AG09309 (cell line): ENCODE data around the gene ATP2B3.

Experiments used
- DNase-seq: peaks from one replicate; pipeline ENCODE4 v3.0.0-alpha.2; 2010; ENCODE audit warnings: low read depth
- H3K4me3 ChIP-seq: 2 replicates; pipeline ENCODE4 v1.5.1; 2011; ENCODE audit warnings: mild to moderate bottlenecking, low read depth, low read length, moderate library complexity; ENCODE audit not compliant: control insufficient read depth
- CTCF ChIP-seq: IDR thresholded peaks from 2 replicates; pipeline ENCODE4 v1.5.1; 2011; ENCODE audit warnings: mild to moderate bottlenecking, low read depth, low read length, inconsistent platforms; ENCODE audit not compliant: insufficient read depth, control insufficient read depth; ENCODE audit errors: missing control alignments

Gene ATP2B3

GRCh38 chrX:153572601-153573000 is 55.2 kb downstream of the ATP2B3 start:
- H3K4me3 ChIP-seq: no peak overlapping the region
- DNase-seq: no peak
- no peak for TF ChIP-seq CTCF

GRCh38 chrX:153573984-153574383 is 56.5 kb downstream of the ATP2B3 start:
- no peak for TF ChIP-seq CTCF
- no peak for DNase-seq
- no peak overlapping the region for H3K4me3 ChIP-seq

- no peak for DNase-seq
Measured at GRCh38 chrX:153576239-153576870, 58.9 kb downstream of the ATP2B3 start.

GRCh38 chrX:153576961-153577360 is 59.5 kb downstream of the ATP2B3 start:
- TF ChIP-seq CTCF: no peak
- DNase-seq: no peak
- H3K4me3 ChIP-seq: no peak overlapping the region

More at GRCh38 chrX:153576239-153576870, 58.9 kb downstream of the ATP2B3 start:
- TF ChIP-seq CTCF: no peak
- H3K4me3 ChIP-seq: no peak overlapping the region

GRCh38 chrX:153578200-153578835 is 60.9 kb downstream of the ATP2B3 start:
- no peak overlapping the region for H3K4me3 ChIP-seq
- no peak for DNase-seq
- TF ChIP-seq CTCF: no peak

GRCh38 chrX:153578889-153579288 is 61.4 kb downstream of the ATP2B3 start:
- H3K4me3 ChIP-seq: no peak overlapping the region
- TF ChIP-seq CTCF: no peak
- DNase-seq: no peak
